NB4 (cell line): ENCODE data around the gene CHAC1.

Experiments
- CTCF ChIP-seq: IDR thresholded peaks from one replicate; pipeline ENCODE4 v1.5.1; 2012; ENCODE audit warnings: low read depth, low read length
- MAX ChIP-seq: IDR thresholded peaks from 2 replicates; pipeline ENCODE4 v1.6.1; 2011; ENCODE audit warnings: low read depth, low read length
- POLR2A ChIP-seq: IDR thresholded peaks from 2 replicates; pipeline ENCODE4 v1.6.1; 2011; ENCODE audit warnings: mild to moderate bottlenecking; ENCODE audit not compliant: insufficient read length; ENCODE audit errors: extremely low read depth

GRCh38 chr15:40985541-40986330 lies 32.5 kb downstream of the CHAC1 start:
- TF ChIP-seq CTCF (no peak), MAX (no peak), POLR2A (no peak)
